Esophagus squamous epithelium (tissue), 4 donors: ENCODE measurements around the gene SENP7.

ENCODE experiments used
- POLR2A ChIP-seq, 4 donors: fragments of 450-650 bp; IDR thresholded peaks; one replicate each; pipeline ENCODE4 v1.6.1; 2017; ENCODE audit warnings: antibody characterized with exemption in 4 of 4, mild to moderate bottlenecking in 4 of 4, moderate library complexity in 3 of 4
- TF ChIP-seq, protein P1 (sequence below), 6 experiments: fragments of 450-650 bp in 4 of 6; fragments of 200-600 bp in 2 of 6; sonication (generic) in 2 of 6; IDR thresholded peaks; one replicate each; pipeline ENCODE4 v1.5.1; 2016 to 2019; ENCODE audit warnings: antibody characterized with exemption in 6 of 6, mild to moderate bottlenecking in 4 of 6, moderate library complexity in 4 of 6

DNA sequence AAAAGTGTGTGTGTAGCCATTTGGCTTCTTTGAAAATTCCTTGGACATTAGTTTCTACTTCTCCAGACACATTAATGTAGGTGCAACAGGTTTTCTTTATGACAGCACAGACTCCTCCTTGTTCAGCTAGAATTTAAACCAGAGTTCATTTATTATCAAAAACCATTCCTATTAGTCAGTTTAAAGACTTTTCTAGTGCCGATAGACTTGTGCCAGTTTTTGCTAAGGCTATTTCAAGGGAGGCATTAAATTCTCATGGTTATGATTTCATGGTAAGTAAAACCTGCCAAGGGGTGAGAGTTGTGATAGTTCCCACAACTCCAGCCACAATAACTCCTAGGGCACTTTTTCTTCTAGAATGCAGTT is 20.6 kb upstream of the SENP7 start:
- TF ChIP-seq, protein P1, sequence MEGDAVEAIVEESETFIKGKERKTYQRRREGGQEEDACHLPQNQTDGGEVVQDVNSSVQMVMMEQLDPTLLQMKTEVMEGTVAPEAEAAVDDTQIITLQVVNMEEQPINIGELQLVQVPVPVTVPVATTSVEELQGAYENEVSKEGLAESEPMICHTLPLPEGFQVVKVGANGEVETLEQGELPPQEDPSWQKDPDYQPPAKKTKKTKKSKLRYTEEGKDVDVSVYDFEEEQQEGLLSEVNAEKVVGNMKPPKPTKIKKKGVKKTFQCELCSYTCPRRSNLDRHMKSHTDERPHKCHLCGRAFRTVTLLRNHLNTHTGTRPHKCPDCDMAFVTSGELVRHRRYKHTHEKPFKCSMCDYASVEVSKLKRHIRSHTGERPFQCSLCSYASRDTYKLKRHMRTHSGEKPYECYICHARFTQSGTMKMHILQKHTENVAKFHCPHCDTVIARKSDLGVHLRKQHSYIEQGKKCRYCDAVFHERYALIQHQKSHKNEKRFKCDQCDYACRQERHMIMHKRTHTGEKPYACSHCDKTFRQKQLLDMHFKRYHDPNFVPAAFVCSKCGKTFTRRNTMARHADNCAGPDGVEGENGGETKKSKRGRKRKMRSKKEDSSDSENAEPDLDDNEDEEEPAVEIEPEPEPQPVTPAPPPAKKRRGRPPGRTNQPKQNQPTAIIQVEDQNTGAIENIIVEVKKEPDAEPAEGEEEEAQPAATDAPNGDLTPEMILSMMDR (IDR thresholded peaks at IDR 0.05): no peak
- no peak for TF ChIP-seq POLR2A (IDR thresholded peaks at IDR 0.05)
